Uterus (tissue), 4 donors: ENCODE results near the gene HIBCH. TPM values are rescaled to one million over a fixed set of nuclear protein-coding genes. Genes with fewer than 3 reads are reported as not detected.

Experiments
- DNase-seq, 2 donors: peaks; one replicate each; pipeline ENCODE4 v3.0.0-alpha.2; 2019 to 2020
- H3K27ac ChIP-seq, 2 donors: fragments of 200-600 bp; sonication (generic); 1 replicate in 1 of 2; 2 replicates in 1 of 2; pipeline ENCODE4 v1.5.1; 2016 to 2018
- H3K27me3 ChIP-seq, 2 donors: fragments of 200-600 bp; sonication (generic); one replicate each; pipeline ENCODE4 v1.5.1; 2018 to 2019; ENCODE audit warnings: control low read depth in 1 of 2
- H3K36me3 ChIP-seq, 2 donors: fragments of 200-600 bp; sonication (generic); one replicate each; pipeline ENCODE4 v1.5.1; 2019; ENCODE audit warnings: control low read depth in 1 of 2
- H3K4me1 ChIP-seq, 2 donors: fragments of 200-600 bp; sonication (generic); one replicate each; pipeline ENCODE4 v1.5.1; 2018 to 2019; ENCODE audit warnings: control low read depth in 1 of 2
- H3K4me3 ChIP-seq, 2 donors: fragments of 200-600 bp; sonication (generic); 1 replicate in 1 of 2; 2 replicates in 1 of 2; pipeline ENCODE4 v1.5.1; 2018 to 2019; ENCODE audit warnings: mild to moderate bottlenecking in 1 of 2
- H3K9me3 ChIP-seq, 2 donors: fragments of 200-600 bp; sonication (generic); one replicate each; pipeline ENCODE4 v1.5.1; 2019; ENCODE audit warnings: control low read depth in 1 of 2
- CTCF ChIP-seq, 4 experiments: fragments of 200-600 bp in 2 of 4; fragments of 450-650 bp in 2 of 4; sonication (generic) in 2 of 4; IDR thresholded peaks; one replicate each; pipeline ENCODE4 v1.5.1; 2016 to 2019; ENCODE audit warnings: antibody characterized with exemption in 4 of 4, mild to moderate bottlenecking in 2 of 4, moderate library complexity in 1 of 4
- POLR2A ChIP-seq, 2 donors: fragments of 450-650 bp; IDR thresholded peaks; one replicate each; pipeline ENCODE4 v1.6.1; 2016; ENCODE audit warnings: antibody characterized with exemption in 2 of 2, mild to moderate bottlenecking in 1 of 2, moderate library complexity in 1 of 2
- intact Hi-C: fragments of 100-400 bp; cut with DNase I; formaldehyde crosslinking; loops from one replicate; pipeline ENCODE4 v1.15.1; 2023; ENCODE audit warnings: low total_unique reads
- total RNA-seq, 4 donors: library from RNA; depleted of rRNA in 3 of 4; stranded (reverse); fragments of >200 nt in 3 of 4; gene quantifications; one replicate each; pipeline versions ENCODE4 v1.1.0 to v1.2.4, GENCODE V29; 2014 to 2023
- donor health status: DM: yes; HTN: yes; CAD: no.

The HIBCH gene
- total RNA-seq, 4 donors from 2014 or later: 9.1 to 53.9 (median 26.9) TPM

DNA sequence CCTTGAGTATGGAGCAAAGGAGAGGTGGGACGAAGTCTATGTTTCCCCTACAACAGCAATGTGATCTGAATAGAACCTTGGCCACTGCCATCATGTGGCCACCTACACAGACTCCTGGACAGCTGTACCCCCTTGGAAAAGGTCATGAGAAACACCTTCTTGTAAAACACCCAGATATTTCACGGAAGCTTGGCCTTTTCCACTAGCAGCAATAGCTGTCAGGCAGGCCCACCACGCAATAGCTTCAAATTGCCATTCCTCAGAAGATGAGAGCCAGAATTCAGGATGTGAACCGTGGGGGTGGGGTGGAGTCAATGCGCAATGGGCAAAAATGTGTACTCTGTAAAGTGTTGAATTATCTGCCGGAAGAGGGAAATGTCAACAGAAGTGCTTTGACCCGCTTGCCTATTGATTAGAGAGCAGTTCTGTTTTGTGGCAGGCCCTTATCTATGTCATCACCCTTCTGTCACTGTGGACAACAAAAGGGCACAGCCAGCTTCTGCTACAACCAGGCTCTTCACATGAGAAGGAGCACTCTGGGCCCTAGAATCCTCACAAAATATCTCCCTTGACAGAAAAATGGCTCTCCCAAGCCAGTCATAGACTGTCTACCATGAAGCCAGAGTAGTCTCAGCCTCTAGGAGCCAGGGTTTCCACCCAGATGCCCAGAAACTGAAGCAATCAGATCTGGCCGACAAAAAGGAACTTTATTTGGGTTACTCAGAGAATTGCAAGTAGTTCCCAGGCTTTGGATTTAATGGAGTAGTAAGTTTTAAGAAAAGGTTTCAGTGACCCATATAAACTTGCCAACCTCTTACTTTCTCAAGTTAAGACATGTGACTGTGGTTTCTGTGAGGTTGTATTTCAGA, 33.3 kb upstream of the HIBCH start:
- Histone ChIP-seq H3K27ac (peak overlapping the region; percentile 50 to 52), H3K4me1 (no peaks in the 10 kb centered on the region), H3K9me3 (no peaks in the 10 kb centered on the region), H3K36me3 (no peaks in the 10 kb centered on the region), H3K4me3 (no peak overlapping the region), H3K27me3 (no peaks in the 10 kb centered on the region)
- TF ChIP-seq POLR2A (IDR thresholded peaks at IDR 0.05) (no peak), CTCF (IDR thresholded peaks at IDR 0.05) (no peak)
- peak in 1 of 2 donors; percentile 23 for DNase-seq
- intact Hi-C loops: no loop called here

DNA sequence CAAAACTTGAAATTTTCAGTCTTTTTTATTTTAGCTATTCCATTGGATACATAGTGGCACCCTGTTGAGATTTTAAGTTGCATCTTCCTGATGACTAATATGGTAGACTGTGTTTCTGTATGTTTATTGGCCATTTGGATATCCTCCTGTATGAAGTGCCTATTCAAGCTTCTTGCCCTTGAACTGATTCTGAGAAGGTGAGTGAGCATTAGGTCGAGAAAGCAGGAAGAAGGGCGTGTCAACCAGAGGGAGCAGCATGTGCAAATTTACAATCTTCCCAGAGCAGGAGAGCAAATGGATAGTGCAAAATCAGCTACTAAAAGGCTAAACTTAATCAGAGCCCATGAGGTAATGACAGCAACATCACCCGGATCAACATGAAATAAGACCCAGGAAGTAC, 32.3 kb upstream of the HIBCH start:
- no peak for DNase-seq
- Histone ChIP-seq H3K27ac (no peak overlapping the region), H3K36me3 (no peaks in the 10 kb centered on the region), H3K27me3 (no peaks in the 10 kb centered on the region), H3K4me1 (no peaks in the 10 kb centered on the region), H3K4me3 (no peak overlapping the region), H3K9me3 (no peaks in the 10 kb centered on the region)
- intact Hi-C loops: no loop called here
- TF ChIP-seq CTCF (IDR thresholded peaks at IDR 0.05) (no peak), POLR2A (IDR thresholded peaks at IDR 0.05) (no peak)

DNA sequence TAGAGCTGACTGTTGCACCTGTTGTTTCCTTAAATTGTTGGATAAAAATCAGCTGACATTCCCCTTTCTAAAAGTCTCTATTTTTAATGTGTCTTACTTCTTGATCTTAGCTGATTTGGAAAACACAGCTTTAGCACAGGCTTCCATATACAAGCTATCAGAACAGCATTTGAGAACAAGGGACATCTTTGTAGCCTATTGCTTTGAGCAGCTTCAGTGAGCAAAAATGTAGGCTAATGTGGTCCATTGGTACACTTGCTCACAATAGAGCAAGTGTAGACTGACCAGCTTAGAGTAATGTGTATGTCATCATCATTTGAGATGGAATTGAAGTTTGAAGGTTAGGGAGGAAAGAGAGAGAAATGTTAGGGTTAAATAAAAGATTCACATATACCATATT, 30.7 kb upstream of the HIBCH start:
- Histone ChIP-seq H3K9me3 (no peaks in the 10 kb centered on the region), H3K4me1 (no peaks in the 10 kb centered on the region), H3K27me3 (no peaks in the 10 kb centered on the region), H3K27ac (no peak overlapping the region), H3K36me3 (no peaks in the 10 kb centered on the region), H3K4me3 (no peak overlapping the region)
- DNase-seq: no peak
- TF ChIP-seq CTCF (IDR thresholded peaks at IDR 0.05): no peak
- no peak for TF ChIP-seq POLR2A (IDR thresholded peaks at IDR 0.05)
- intact Hi-C loops: no loop called here

GRCh38 chr2:190344276-190344827, 24.7 kb upstream of the HIBCH start:
- TF ChIP-seq POLR2A (IDR thresholded peaks at IDR 0.05) (no peak), CTCF (IDR thresholded peaks at IDR 0.05) (peak; percentile 24 to 46 (median 35))
- intact Hi-C loops: no loop called here
- H3K9me3 ChIP-seq: no peaks in the 10 kb centered on the region
- no peaks in the 10 kb centered on the region for H3K36me3 ChIP-seq
- peak overlapping the region; percentile 68 to 86 for H3K4me3 ChIP-seq
- no peaks in the 10 kb centered on the region for H3K27me3 ChIP-seq
- DNase-seq: peak; percentile 41 to 53
- peak overlapping the region; percentile 95 to 96 for H3K27ac ChIP-seq
- H3K4me1 ChIP-seq: no peaks in the 10 kb centered on the region
